Stimulated activated CD4-positive, alpha-beta T cell treated with anti-CD3 and anti-CD28 coated beads, Interleukin-2, amount 100 ng/mL, for 24 hours (primary cell): ENCODE results near the gene KLHL8.
A peak's percentile ranks its signal among the peaks of the same experiment; 100 is the strongest.
"Not testable (repeated sequence)": the region's sequence is repeated elsewhere in the genome, so short reads cannot be mapped to it uniquely, and the experiment has no call there.

Experiments
- DNase-seq, 2 donors: peaks; one replicate each; pipeline ENCODE4 v3.0.0-alpha.2; 2020

Gene KLHL8

GRCh38 chr4:87171944-87172343, 48.5 kb downstream of the KLHL8 start:
- no peak for DNase-seq

GRCh38 chr4:87166296-87166854, 54.0 kb downstream of the KLHL8 start:
- DNase-seq = no peak

- DNase-seq = no peak
These were observed 54.5 kb downstream of the KLHL8 start for GRCh38 chr4:87165892-87166291.

- no peak for DNase-seq
These were observed 67.1 kb downstream of the KLHL8 start for GRCh38 chr4:87153078-87153870.

- DNase-seq = no peak
These were observed 67.9 kb downstream of the KLHL8 start for GRCh38 chr4:87152310-87153041.

- no peak for DNase-seq
These were observed 68.7 kb downstream of the KLHL8 start for GRCh38 chr4:87151730-87152129.

GRCh38 chr4:87150498-87151261, 69.7 kb downstream of the KLHL8 start:
- peak; percentile 10 to 62 for DNase-seq

- no peak for DNase-seq
These were observed 73.3 kb downstream of the KLHL8 start for GRCh38 chr4:87147116-87147515.

- DNase-seq = not testable (repeated sequence)
These were observed 74.5 kb downstream of the KLHL8 start for GRCh38 chr4:87145934-87146333.

GRCh38 chr4:87144356-87144755, 76.1 kb downstream of the KLHL8 start:
- DNase-seq = no peak

- no peak for DNase-seq
These were observed 79.0 kb downstream of the KLHL8 start for GRCh38 chr4:87141428-87141827.

GRCh38 chr4:87134122-87134521, 86.3 kb downstream of the KLHL8 start:
- no peak for DNase-seq

- no peak for DNase-seq
These were observed 87.2 kb downstream of the KLHL8 start for GRCh38 chr4:87133183-87133582.

- DNase-seq = no peak
These were observed 88.4 kb downstream of the KLHL8 start for GRCh38 chr4:87132035-87132434.

- no peak for DNase-seq
These were observed 89.3 kb downstream of the KLHL8 start for GRCh38 chr4:87130985-87131703.

GRCh38 chr4:87129681-87130080, 90.7 kb downstream of the KLHL8 start:
- DNase-seq = no peak

- DNase-seq = no peak
These were observed 92.3 kb downstream of the KLHL8 start for GRCh38 chr4:87128006-87128705.

- DNase-seq = no peak
These were observed 94.4 kb downstream of the KLHL8 start for GRCh38 chr4:87126056-87126455.

GRCh38 chr4:87122252-87122651, 98.2 kb downstream of the KLHL8 start:
- no peak for DNase-seq

- no peak for DNase-seq
These were observed 98.9 kb downstream of the KLHL8 start for GRCh38 chr4:87121341-87122065.
